GM04504 (cell line): ENCODE results near the gene EEA1.
A peak's percentile ranks its signal among the peaks of the same experiment; 100 is the strongest.

Experiments used
- DNase-seq: peaks from one replicate; pipeline ENCODE4 v3.0.0-alpha.2; 2012; ENCODE audit warnings: low read depth

The EEA1 gene

GRCh38 chr12:92747151-92747550 lies 181.9 kb downstream of the EEA1 start:
- no peak for DNase-seq

GRCh38 chr12:92745856-92746550 lies 183.1 kb downstream of the EEA1 start:
- peak; percentile 91 for DNase-seq

GRCh38 chr12:92743026-92743425 lies 186.1 kb downstream of the EEA1 start:
- no peak for DNase-seq

GRCh38 chr12:92740411-92740810 lies 188.7 kb downstream of the EEA1 start:
- DNase-seq, result no peak

- DNase-seq, result no peak
Measured at GRCh38 chr12:92739113-92739512, 190.0 kb downstream of the EEA1 start.

- DNase-seq, result no peak
Measured at GRCh38 chr12:92737855-92738850, 190.9 kb downstream of the EEA1 start.

- DNase-seq, result no peak
Measured at GRCh38 chr12:92736605-92737004, 192.5 kb downstream of the EEA1 start.

GRCh38 chr12:92735131-92735721 lies 193.9 kb downstream of the EEA1 start:
- DNase-seq, result peak; percentile 86

- DNase-seq, result no peak
Measured at GRCh38 chr12:92733661-92734060, 195.4 kb downstream of the EEA1 start.

GRCh38 chr12:92733181-92733580 lies 195.9 kb downstream of the EEA1 start:
- no peak for DNase-seq

GRCh38 chr12:92732716-92733115 lies 196.4 kb downstream of the EEA1 start:
- DNase-seq, result no peak

GRCh38 chr12:92732216-92732615 lies 196.9 kb downstream of the EEA1 start:
- no peak for DNase-seq

GRCh38 chr12:92730758-92731157 lies 198.3 kb downstream of the EEA1 start:
- no peak for DNase-seq

- DNase-seq, result no peak
Measured at GRCh38 chr12:92729773-92730305, 199.3 kb downstream of the EEA1 start.

GRCh38 chr12:92726850-92727249 lies 202.2 kb downstream of the EEA1 start:
- no peak for DNase-seq

GRCh38 chr12:92722897-92723296 lies 206.2 kb downstream of the EEA1 start:
- no peak for DNase-seq

GRCh38 chr12:92721656-92722055 lies 207.4 kb downstream of the EEA1 start:
- DNase-seq, result no peak

- no peak for DNase-seq
Measured at GRCh38 chr12:92721130-92721529, 208.0 kb downstream of the EEA1 start.
